ENCODE results near the gene ARAP3. TPM values are rescaled to one million over a fixed set of nuclear protein-coding genes. Genes with fewer than 3 reads are reported as not detected.
"Not testable (repeated sequence)": the region's sequence is repeated elsewhere in the genome, so short reads cannot be mapped to it uniquely, and the experiment has no call there.

The ARAP3 gene, protein sequence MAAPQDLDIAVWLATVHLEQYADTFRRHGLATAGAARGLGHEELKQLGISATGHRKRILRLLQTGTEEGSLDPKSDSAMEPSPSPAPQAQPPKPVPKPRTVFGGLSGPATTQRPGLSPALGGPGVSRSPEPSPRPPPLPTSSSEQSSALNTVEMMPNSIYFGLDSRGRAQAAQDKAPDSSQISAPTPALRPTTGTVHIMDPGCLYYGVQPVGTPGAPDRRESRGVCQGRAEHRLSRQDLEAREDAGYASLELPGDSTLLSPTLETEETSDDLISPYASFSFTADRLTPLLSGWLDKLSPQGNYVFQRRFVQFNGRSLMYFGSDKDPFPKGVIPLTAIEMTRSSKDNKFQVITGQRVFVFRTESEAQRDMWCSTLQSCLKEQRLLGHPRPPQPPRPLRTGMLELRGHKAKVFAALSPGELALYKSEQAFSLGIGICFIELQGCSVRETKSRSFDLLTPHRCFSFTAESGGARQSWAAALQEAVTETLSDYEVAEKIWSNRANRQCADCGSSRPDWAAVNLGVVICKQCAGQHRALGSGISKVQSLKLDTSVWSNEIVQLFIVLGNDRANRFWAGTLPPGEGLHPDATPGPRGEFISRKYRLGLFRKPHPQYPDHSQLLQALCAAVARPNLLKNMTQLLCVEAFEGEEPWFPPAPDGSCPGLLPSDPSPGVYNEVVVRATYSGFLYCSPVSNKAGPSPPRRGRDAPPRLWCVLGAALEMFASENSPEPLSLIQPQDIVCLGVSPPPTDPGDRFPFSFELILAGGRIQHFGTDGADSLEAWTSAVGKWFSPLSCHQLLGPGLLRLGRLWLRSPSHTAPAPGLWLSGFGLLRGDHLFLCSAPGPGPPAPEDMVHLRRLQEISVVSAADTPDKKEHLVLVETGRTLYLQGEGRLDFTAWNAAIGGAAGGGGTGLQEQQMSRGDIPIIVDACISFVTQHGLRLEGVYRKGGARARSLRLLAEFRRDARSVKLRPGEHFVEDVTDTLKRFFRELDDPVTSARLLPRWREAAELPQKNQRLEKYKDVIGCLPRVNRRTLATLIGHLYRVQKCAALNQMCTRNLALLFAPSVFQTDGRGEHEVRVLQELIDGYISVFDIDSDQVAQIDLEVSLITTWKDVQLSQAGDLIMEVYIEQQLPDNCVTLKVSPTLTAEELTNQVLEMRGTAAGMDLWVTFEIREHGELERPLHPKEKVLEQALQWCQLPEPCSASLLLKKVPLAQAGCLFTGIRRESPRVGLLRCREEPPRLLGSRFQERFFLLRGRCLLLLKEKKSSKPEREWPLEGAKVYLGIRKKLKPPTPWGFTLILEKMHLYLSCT (N-terminal part only)
- 10.9 TPM for total RNA-seq

DNA sequence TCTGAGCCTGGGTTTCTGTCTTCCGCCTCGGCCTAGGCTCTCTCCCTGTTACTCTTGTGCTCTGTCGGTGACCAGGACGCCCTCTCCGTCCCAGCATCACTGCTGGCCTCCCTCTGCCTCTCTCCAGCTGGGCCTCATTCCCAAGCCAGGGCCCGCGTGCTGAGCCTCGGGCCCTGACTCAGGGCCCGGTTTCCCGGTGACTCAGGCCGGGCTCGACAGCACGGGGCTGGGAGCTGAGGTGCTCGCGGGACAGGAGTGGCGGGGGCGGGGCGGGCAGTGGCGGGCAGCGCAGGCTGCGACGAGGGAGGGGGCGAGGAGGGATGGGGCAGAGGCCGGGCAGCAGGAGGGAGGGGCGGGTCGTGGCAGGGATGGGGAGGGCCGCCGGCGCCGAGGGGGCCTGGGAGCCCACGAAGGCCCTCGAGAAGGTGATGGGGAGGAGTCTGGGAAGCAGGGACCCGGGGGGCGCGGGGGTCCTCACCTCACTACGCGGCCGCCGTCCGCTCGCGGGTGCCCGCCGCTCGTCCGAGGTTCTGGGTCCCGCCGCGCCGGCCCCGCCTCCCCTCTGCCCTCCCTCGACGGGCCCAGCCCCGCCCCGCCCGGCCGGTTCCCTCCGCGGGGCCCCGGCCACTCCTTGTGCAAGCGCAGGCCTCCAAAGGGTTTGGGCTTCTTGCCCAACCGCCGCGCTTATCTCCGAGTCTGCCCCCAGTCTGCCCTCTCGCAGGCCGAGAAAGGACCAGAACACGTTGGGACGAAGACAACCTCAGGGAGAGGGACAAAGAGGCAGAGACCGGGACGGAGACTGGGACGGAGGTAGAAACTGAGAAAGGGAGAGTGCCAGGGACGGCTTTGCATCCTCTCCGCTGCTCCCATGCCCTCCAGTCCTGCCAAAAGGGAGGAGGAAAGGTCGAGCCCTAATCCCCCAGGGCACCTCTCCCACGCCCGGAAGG lies at the start of gene ARAP3:
Gene ARAP3 (minus strand): TSS at position 536 of the 947 bp plus-strand sequence. CDS start 1,744 bp downstream, outside the sequence.
- DNase-seq: peak; percentile 66

DNA sequence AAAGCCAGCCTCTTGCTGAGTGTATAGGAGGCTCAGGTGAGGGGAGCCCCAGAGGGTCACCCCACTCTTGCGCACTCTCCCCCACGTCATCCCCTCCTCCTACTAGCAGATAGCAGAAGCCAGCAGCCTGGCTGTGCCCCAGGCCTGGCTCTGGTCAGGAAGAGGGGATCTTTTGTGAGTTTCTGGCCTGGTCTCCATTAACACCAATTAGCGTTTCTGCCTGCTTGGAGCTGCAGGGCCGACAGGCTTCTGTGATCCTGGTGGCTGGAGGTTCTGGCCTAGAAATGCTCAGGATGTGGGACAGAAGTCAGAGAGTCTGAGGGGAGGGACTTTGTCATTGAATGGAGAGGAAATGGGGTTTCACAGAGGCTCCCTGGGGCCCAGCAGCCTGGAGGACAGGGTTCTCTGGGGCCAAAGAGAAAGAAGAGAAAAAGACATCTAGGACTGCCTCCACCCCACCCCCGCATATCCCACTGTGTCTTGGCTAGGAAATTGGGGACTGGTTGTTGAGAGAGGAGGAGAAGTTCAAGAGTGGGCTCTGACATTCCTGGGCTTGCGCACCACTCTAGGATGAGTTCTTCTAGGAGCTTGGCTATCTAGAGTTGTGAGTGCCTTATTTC lies 47.5 kb upstream of the ARAP3 start:
- DNase-seq: no peak

DNA sequence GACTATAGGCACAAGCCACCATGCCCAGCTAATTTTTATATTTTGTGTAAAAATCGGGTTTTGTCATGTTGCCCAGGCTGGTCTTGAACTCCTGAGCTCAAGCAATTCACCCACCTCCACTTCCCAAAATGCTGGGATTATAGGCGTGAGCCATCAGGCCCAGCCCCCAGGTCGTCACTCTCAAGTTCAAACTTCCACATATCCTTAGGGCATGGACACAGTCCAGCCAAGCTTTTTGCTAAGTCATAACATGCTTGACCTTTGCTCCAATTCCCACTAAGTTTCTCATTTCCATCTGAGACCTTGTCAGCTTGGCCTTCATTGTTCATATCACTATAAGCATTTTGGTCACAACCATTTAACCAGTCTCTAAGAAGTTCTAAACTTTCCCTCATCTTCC lies 43.9 kb upstream of the ARAP3 start:
- no peak for DNase-seq

DNA sequence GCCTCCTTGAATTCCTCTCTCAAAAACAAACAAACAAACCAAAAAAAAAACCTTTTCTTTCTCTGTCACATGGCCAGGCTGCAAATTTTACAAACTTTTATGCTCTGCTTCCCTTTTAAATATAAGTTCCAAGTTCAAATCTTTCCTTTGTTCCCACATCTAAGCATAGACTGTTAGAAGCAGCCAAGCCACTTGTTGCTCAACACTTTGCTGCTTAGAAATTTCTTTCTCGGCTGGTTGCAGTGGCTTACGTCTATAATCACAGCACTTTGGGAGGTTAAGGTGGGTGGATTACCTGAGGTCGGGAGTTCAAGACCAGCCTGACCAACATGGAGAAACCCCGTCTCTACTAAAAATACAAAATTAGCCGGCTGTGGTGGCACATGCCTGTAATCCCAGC lies 43.1 kb upstream of the ARAP3 start:
- DNase-seq: not testable (repeated sequence)

DNA sequence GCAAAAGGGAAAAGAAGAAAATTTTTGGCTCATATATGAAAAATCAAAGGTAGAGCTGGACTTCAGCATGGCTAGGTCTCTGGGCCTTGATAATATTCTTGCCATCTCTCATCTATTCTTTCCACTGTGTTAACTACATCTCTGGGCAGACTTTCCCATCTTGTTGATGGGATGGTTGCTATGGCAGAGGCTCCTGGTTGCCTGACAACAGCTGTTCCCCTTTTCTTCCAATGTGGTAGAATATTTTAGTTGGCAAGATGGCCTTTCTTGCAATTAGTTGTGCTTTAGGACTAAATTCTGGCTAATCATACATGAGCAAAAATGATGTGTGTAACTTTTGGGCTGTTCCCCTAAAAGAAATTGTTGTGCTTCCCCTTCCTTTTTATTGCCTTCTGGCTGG lies 40.2 kb upstream of the ARAP3 start:
- DNase-seq: no peak

DNA sequence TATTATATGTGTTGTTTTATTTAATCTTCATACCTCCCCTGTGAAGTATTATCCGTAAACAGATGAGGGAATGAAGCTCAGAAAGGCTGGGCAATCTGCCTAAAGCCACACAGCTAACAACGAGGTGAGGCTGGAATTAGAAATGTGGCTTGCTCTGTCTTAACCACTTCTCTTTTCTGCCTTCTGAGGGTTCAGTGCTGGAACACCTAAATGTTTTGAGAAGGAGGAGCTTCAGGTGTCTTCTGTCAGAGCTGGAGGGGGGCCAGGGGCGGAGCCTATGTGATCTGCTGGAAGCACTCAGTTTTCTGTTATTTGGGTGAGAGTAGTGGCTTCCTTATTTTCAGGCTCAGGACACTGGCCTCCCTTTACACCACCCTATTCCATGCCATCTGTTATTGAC lies 35.0 kb upstream of the ARAP3 start:
- DNase-seq: no peak

DNA sequence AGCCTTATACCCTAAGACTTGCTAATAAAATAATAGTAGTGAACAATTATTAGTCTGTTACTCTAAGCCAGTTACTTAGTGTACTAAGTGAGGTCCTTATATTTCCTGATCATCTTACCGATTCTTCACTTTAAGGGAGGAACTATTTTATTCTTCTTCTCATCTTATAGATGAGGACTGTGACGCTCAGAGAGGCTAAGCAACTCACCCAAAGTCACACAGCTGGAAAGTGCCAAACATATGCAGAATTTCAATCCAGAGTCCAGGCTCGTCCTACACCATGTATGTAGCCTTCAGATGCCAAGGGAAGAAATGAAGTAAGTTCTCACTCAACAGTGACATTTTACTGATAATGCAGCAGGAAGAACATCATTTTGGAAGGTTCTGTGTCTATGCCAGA lies 34.4 kb upstream of the ARAP3 start:
- DNase-seq: no peak

DNA sequence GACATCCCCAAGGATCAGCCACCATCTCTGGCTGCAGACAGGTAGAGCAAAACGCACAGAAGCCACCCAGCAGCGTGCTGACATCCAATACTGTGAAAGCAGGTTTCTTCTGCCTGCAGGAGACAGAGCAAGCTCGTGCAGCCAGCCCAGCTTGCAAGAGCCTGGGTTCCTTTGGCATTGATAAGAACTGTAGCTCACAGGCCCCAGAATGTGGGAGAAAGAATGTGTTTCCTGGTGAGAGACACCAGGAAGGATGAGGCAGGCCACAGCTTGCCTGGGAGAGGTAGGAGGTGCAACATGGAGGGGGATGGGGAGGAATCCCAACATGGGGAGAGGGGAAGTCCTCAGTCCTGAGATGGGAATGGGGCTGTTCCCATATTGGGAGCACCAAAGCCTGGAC lies 34.0 kb upstream of the ARAP3 start:
- DNase-seq: no peak

DNA sequence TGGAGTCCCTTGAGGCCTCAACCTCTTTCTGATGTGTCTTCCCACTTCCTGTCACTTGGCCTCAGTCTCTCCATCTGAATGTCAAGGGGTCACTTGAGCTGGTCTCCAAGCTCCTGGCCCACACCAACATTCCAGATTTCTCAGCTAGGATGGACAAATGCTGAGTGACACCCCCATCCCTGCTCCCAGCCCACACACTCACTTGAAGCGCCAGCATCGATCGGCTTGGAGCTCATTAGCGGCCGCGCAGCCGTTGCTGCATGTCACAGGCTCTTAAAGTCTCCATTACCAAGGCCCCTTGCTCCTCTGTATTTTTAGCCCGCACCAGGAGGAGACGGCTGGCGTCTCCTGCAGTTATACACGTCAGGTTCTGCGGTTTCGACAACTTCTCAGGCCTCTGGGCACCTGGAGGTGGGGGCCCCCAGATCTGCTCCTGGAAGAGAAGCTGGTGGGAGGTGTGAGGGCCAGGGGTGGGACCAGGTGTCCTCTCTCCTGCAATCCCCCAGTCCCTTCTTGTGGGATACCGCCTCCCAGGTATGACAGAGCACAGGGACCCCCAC lies 33.4 kb upstream of the ARAP3 start:
- DNase-seq: no peak

DNA sequence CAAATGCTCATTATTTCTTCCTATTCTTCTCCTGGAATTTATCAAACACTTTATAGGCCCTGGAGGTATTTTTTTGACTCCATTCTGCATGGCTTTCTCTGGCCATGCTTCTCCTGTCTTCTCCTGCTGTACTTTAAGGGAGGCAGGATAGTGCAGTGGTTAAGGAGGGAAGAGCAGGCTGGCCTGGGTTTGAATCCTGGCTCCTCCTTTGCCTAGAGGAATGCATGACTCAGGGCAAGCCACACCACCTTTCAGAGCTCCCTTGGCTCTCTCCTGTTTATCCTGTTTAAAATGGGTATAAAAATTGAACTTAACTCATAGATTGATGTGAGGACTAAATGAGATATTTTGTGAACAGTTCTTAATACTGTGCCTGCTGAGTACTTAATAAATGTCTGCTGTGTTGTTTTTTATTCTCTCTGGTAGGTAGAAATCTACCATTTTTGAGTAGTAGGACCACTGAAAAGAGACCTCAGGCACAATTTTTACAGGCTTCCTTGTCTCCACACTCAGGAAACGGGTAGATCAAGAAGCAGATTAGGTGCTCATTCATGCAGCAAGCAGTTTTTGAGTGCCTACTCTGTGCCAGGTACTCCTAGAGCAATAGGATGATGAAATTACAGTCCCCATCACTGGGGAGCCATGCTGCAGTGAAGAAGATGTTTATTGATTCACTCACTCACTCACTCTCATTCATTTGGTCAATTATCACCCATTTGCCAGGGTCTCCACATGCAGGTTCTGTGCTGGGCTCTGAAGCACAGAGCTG lies 32.7 kb upstream of the ARAP3 start:
- DNase-seq: no peak

DNA sequence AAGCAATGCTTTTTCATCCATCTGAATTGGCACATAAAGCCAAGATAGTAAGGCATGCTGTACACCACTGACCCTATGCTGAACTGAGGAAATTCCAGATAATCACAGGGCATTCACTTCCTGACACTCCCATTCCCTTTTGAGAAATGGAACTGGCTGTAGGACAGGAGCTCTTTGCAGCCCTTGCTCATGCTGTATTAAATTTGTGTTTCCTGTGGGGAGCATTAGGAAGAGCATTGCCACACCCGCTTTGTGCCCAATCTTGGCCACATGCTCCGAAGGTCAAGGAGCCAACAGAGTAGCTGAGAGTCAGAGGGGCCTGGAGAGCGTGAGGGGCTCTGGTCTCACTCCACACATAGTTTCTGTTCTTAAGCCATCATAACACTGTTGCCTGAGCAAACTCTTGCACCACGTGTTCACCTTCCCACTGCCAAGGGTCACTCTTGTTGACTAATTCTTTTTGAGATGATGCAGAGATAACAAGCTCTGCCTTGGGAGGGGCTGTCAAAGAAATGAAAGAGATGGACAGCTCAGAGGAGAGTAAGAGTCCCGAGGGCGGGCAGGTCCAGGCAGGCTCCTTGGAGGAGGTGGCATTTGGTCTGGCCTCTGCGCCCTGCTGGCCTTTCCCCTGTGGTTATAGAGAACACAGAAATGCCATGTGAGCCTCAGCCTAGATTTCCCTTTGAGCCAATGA lies 31.7 kb upstream of the ARAP3 start:
- DNase-seq: no peak

DNA sequence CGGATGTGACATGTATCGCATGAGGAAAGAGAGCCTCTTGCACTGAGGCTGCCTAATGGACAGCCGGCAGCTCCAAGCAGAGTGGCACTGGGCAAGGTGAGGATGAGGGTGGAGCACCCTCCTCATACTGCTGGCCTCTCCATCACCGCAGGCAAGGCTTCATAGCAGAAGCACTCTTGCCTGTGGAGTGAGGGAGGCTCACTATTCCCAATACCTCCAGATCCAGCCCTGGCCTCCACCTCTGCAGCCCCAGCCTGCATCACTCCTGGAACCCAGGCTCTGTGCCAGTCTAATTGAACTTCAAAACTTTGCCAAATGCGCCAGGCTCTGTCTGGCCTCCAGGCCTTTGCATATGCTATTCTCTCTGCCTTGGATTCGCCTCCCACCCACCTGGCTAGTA lies 29.7 kb upstream of the ARAP3 start:
- no peak for DNase-seq

DNA sequence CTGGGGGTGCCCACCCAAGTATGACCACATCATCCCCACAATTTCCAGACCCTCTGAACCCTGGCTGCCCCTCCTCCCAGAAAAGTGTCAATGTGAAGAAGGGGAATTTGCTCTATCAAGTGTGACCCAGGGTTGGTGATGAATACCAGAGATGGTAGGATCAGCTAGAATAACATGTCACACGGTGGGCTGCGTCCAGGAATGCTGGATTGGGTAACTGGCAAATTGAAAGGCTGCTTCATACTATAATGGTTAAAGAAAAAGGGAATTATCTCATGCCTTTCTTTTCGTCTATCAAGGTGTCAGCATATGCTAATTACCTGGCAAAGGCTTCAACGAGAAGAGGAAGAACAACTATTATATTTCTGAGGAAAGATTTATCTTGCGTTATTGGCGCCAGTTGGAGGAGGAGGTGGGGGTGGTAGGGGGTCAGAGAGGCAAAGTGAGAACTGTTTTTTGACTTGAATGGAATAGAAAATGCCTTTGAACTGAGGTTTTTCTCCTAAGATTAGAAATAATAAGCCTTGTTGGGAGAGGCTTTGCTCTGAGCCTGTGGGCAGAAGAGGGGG lies 27.8 kb upstream of the ARAP3 start:
- no peak for DNase-seq

DNA sequence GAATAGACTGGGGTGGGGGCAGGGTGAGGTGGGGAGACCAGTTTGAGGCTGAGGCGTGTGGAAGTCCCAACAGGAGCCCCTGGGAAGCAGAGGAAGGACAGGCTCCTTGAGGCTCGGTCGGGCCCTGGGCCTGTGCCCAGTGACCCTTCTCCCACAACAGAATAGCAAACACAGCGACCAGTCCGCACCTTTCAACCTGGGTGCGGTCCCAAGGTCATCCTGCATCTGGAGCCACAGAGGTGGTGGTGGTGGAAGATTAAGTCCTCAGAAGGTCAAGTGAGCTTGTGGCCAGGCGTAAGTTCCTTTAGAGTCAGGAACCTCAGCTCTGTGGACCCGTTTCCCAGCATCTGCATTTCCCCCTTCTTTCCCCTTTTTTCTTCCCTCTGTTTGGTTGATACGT lies 26.0 kb upstream of the ARAP3 start:
- DNase-seq: no peak

DNA sequence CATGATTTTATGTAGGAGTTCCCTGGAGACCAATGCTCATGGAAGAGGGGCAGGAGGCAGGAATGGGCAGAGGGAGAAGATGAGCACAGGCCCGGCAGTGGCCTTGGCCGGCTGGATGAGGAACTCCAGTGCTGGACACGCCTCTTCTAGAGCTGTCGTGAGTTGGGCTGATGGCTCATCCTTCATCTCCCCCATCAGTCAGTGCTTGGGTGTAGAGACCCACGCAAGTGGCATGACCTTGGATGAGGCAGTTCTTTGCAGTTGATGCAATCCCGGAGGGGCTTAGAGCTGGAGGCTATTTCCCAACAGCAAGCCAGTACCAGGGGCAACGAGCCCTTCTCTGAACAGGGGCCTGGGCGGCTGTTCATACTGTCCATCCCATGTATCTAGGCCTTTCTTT lies 25.5 kb upstream of the ARAP3 start:
- no peak for DNase-seq

DNA sequence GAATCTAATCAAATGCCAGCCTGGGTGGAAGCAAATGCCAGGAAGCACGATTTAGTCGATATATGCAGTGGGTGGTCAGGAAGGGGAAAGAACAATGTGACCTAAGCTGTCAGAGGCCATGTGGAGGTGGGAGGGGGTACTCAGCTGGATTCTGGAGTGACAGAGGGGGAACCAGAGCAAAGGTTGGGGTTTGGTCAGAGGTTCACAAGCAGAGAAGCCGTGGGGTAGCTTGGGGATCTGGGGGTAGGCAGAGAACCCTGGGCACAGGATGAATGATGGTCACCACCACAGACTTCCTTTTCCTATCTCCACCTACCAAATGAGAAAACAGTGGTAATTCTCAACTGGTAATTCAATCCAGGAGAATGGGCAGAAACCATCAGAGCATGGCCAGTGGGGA lies 24.1 kb upstream of the ARAP3 start:
- no peak for DNase-seq

DNA sequence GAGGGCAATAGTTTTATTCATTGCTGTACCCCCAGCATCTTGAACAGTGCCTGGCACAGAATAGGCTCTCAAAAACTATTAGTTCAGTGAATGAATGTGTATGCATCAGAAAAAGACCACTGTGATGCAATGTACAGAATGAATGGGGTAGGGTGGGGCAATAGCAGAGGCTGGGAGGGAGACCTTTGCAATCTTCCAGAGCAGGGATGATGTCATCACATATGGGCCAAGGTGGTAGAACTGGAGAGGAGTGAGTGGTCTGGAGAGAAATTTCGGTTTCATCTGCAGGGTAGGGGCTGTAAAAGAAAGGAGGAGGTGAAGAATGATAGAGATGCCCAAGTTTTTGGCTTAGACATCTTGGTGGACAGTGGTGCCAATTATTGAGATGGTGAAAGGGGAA lies 23.4 kb upstream of the ARAP3 start:
- DNase-seq: no peak

DNA sequence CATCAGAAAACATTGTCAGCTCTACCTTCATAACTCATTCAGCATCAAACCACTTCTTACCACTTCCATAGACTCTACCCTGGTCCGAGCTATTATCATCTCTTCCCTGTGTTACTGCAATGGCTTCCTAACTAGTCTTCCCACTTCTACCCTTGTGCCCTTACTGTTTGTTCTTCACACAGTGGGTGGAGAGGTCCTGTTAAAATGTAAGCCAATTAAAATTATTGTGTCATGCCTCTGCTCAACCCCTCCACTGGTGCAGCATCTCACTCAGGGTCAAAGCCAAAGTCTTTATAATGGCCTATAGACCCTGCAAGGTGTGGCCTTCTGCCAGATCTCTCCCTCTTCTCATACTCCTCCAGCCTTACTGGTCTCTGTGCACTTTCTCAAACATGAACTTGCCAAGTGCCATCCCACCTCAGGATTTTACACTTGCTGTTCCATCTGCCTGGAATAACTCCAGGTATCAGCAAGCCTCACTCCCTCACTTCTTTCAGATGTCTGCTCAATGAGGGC lies 22.8 kb upstream of the ARAP3 start:
- no peak for DNase-seq
